HG03575 (cell line): Measurements from ENCODE around the gene SLC38A10.

Experiments
- ATAC-seq: cut with Tn5 transposase; IDR thresholded peaks from one replicate; pipeline ENCODE4 v1.9.1; 2021; ENCODE audit not compliant: unreplicated experiment, insufficient number of reproducible peaks, low FRiP score; ENCODE audit errors: extremely low read depth

SLC38A10 gene

DNA sequence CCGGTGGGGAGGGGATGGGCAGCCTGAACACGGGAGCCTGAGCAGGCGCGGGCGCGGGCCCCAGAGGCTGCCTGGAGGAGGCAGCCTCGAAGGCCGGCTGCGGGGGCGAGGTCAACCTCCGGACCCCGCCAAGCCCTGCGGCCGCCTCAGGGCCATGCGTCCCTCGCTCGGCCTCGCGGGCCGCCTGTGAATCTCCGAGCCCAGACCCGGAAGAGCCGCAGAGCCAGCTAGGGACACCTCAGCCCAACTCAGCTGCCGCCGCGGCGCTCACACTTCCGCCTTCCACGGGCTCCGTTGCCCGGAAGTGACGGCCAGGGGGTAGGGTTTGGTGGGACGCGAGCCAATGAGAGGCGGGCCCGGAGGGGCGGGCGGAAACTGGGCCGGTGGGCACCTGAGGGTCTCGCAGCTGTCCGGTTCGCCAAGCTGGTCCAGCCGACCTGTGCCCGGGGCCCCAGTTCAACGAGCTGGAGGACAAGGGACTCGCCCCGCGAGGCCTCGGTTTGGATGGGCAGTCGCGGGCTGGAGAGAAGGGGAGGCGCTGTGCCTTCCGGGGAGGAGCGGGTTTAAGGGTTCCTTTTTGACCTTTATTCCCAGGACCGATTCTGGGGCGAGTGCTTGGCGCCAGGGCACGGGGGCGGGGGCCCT is at the start of gene SLC38A10:
SLC38A10 (minus strand) TSS at position 277 of the 645 bp plus-strand sequence. CDS start 386 bp downstream, outside the sequence.
- no peak for ATAC-seq

DNA sequence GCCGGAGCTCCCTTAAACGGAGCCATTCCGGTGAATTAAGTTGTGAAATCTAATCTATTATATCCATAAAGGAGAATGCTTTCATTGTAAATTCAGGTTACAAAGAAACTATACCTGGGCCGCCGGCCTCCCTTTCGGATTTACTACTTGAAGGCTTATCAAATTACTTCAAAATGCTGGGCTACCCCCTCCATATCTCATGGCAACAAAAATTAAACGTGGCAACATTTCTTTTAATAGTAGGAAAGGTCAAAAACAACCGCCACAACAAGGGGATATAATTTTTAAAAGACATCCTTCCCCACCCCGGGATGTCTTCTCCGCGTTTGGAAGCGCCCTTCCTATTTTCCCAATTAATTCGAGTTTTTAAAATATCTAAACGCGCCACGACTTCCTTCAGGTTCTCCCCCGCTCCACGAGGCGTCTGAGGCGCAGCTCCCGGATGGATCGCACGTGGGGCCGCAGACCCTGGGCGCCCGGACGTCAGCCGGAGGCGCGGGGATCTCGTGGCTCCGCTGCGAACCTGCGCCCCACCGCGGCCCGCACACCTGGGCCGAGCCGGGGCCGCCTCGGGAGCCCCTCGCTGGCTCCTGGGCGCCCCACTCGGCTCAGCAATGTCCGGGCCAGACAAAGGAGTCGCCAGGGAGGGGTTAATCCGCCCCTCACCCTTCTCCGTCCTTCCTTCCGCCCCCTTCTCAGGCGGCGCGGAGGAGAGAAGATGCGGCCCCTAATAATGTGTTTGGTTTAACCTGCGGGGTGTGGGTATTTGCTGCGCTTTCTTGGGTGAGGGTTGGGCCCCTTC is 47.4 kb upstream of the SLC38A10 start:
- no peak for ATAC-seq

DNA sequence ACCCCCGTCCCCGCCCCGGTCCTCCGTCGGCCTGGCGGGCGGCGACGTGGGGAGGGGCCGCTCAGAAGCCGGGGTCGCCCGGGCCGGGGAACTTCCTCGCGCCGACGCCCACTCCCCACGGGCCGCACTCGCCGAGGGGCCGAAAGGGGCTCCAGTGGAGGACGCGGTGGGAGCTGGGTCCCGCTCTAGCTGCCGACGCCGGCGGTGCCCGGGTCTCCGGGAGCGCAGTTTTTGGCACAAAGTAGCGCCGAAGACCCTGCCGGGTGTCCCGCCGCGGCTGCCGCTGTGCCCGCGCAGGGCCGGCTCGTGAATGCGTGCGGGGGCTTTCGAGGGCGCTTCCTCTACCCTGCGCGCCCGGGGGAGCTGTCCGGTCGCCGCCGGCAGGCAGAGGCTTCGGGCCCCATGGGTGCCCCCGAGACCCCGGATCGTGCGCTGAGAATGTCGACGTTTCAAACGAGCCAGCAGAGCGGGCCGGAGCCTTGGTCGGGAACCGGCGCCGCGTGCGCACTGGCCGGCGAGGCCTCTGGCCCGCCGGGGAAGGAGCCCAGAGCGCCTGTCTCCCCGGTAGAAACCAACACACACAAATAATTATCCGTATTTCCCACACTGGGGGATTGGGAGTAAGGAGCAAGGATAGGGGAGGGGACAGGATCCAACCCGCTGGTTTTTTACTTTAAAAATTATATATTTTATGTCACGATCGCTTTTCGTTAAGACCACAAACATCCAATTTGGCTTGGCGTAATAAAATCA is 46.6 kb upstream of the SLC38A10 start:
- ATAC-seq: no peak

DNA sequence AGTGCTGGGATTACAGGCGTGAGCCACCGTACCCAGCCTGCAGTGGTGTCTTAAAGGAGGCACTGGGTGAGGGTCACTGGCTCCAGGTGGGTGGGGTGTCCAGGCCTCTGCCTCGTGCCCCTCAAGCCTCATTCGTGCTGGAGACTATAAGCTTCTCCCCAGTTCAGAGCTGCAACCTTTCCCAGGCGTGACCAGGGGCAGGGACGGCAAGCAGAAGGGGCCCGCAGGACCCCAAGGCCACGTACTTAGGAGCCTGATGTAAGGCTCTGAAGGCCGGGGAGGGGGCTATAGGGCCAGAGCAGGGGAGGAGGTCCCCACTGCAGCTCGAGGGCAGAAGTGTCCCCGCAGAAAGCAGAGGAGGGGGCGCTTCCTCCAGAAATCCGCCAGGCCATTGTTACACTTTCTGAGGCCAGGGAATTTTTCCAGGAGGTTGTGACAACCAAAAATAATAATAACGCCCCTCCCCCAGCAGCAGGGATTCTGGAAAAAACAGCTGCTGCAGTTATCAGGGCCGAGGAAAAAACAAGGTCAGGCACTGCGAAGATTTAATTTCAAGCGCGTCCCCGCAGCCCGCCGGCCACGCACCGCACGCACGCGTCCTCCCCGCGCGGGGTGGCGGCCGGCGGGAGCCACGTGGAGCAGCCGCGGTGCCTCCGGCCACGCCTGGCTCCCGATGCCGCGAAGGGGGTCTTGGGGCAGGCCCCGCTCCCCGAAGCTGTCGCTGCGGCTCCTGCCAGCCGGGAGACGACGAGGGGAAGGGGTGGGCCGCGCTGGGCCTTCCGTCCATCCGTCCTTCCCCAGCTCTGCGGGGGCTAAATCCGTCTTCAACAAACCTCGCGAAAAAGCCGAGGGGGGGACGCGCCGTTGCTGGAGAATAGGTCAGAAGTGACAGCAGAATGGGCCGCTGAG is 45.8 kb upstream of the SLC38A10 start:
- no peak for ATAC-seq

DNA sequence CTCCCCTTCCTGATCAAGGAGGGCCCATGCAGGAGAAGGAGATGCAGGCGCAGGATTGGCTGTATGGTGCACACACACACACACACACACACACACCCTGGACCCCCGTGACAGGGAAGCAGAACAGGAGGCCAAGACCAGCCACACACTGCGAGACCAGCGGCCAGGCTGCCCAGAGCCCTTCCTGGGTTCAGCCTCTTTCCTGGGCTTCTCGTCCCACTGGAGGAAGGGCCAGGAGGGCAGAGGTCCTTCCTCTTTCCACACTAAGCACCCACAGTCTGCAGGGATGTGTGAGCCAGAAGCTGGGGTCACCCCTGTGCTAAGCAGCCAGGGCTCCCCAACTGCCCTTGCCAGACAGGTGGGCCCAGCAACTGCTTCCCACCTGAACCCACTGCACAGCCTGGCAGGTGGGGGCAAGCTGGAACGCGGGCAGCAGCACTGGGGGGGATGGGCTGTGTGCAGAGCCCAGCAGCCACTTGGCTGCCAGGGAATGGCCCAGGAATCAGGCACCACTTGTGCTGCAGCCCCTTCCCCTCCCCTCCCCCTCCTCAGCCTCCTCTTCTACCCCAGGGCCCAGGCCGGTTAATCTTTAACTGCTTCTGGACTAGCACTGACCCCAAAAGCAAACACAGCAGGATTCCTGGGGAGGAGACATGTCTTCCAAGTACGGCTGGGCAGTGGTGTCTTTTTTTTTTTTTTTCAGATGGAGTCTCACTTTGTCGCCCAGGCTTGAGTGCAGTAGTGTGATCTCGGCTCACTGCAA is 44.6 kb upstream of the SLC38A10 start:
- no peak for ATAC-seq

DNA sequence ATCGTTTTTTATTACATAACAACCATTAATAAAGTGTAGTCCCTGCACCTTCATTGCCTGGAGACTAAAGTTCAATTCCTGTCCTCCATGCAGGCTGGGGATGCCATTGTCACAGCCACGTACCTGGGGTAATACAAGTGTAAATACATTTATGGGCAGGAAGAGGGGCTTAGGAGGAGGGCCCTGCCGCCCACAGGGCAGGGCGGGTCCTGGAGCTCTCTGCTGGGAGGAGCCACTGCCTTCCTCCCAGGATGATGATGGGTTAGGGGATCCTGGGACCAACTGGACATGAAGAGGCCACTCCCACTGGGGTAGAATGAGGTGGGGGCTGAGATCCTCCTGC is 44.1 kb upstream of the SLC38A10 start:
- ATAC-seq: no peak

DNA sequence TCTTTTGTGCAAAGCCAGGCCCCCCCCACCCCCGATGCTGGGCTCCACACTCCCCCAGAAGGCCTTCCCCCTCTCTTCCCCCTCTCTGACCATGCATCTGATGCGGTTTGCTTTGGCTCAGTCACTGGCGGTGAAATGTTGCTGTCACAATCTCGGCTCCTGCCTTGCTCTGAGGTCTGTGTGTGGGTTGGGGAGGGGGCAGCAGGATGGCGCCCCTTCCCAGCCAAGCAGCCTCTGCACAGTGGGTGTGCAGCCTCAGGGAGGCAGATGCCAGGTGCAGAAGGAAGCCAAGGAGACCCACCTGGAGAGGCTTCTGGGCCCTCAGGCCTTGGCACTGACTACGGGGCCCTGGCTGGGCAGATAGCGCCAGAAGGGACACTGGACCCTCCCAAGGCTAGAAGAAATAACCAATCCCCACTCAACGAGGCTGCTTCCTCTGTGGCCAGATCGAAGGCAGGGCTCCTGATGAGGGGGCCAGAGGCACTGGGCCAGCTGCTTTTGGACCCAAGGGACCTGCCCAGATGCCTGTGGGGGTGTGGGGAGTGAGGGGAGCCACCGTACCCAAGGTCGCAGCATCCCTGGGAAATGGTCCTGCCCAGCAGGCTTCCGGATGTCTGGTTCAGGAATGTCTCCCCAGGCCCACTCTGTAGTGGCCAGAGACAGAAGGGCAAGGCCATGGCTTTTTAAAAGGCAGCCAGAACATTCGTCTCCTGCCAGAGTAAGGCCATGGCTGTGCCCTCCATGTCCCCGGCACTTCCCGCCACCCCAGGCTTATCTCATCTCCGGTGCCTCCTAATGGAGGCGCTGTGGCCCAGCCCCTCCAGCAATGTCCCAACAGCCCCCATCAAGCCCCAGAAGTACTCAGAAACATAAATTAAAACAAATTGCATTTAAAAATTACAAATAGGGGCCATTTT is 43.4 kb upstream of the SLC38A10 start:
- ATAC-seq: no peak

DNA sequence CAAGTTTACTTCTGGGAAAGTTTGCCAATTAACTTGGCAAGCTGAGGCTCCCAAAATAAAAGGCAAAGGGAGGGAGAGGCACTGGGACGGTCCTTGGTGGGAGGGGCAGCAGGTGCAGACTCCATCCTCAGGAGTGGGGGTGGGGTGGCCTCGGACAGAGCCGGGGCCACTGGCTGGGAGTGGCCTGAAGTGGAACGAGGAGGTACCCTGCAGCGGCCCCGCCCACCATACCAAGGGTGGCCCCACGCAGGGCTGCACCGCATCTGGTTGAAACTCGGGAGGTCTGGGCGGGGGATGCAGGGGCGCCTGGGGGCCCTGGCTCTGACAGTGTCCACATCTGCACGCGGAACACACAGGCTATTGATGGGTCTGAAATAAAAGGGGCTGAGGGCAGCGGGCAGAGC is 42.4 kb upstream of the SLC38A10 start:
- ATAC-seq: no peak

DNA sequence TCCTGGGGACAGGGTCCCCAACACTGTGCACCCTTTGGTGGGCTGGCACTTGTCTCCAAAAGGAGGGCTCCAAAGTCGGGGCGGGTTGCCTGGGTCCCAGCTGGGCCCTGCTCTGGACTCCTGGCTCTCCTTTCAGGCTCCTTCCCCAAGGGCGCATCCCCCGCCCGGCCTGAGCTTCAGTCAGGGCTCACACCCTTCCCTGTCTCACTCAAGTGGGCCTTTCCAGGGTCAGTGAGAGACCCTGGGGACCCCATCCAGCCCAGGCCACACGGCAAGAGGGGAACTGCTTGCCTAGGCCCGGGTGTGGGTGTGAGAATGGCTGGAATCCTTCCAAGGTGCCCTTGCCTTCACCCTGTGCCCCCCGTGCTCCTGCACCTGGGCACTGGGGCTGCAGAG is 41.8 kb upstream of the SLC38A10 start:
- ATAC-seq: no peak

DNA sequence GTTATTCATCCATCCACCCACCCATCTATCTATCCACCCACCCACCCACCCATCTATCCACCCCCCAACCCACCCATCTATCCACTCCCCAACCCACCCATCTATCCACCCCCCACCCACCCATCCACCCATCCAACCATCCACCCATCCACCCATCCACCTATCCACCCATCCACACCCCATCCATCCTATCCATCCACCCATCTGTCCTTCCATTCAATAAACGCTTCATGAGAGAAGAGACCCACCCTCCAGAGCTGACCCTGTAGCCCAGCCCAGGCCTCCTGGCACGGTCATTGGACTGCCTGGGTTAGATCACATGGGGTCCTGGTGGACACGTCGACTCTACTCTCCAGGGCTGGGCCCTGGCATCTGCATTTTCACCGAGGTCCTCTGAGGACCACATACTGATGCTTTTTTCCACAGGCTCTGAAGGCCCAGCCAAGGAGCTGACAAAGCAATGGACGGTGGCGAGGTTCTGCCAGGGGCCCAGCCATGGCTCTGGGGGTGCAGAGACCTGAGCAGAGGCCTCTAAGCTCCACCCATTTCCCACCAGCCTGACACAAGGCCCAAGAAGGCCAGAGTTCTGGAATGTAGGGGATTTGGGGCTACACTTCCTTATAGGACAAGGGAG is 41.3 kb upstream of the SLC38A10 start:
- no peak for ATAC-seq

DNA sequence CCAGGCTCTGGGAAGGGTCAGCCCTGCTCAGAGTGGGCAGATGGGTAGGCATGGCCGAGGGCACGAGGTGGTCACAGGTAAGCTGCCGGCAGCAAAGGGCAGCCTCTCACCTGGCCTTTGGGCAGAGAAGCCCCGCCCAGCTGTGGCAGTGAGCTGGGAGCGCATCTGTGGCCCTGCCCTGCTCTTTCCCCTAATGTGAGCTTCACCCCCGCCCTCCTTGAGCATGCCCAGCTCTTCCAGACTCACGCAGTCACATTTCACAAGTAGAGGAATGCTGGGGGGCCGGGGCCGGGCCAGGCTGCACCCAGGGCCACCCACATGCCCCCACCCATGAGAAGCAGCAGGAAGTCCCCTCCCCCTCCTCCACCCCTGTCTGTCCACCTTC is 40.7 kb upstream of the SLC38A10 start:
- no peak for ATAC-seq

DNA sequence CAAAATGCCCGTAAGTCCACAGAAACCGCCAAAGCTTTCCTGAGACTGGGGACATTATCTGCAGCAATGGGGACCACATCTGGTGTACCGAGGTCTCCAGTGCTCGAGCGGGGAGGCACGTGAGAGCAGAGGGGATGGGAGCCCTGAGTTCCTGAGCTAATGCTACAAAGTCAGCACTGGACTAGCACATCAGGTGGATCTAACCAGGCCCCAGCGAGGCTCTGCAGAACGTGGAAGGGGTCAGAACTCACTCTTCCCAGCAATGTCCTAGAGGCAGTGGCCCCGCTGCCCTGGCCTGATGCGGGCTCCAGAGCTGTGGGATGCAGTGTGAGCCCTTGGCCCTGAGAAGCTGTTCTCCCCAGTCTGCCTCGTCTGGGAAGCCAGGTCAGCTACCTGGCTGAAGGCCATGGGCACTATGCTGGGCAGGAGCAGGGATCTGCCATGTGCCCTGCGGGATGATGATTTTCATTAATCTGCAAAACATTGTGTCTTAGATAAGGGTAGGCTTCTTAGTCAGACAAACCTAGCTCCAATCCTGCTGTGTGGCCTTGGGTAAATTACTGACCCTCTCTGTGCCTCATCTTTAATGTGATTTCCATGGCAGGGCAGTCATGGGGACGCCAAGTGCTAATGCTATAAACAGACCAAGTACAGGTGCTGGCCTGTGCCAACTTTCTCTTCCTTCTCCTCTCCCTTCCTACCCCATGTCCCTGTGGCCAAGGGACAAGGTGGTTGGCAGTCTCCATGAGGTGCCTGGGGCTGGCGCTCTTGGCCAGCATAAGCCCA is 40.1 kb upstream of the SLC38A10 start:
- ATAC-seq: no peak

DNA sequence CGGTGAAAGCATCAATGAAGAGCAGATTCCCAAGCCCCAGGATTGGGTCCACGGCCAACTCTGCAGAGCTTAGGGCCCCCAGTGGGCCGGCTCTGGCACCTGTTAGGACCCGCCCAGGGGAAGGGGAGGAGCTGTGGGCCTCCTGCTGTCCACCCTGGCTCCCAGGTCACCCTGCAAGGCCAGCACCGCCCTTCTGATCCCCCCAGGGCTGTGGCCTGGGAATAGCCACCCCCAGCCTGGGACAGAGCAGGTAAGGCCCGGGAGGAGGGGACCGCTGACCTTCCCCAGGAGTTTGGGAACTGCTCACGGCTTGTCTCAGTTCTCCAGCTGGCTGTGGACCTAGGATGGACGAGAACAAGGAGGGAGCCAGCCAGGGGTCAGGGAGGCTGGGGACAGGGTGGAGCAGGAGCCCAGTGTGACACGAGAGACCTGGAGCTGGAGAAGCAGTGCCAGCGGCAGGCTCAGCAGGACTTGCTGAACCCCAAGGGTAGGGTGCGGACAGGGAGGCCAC is 39.3 kb upstream of the SLC38A10 start:
- ATAC-seq: no peak

DNA sequence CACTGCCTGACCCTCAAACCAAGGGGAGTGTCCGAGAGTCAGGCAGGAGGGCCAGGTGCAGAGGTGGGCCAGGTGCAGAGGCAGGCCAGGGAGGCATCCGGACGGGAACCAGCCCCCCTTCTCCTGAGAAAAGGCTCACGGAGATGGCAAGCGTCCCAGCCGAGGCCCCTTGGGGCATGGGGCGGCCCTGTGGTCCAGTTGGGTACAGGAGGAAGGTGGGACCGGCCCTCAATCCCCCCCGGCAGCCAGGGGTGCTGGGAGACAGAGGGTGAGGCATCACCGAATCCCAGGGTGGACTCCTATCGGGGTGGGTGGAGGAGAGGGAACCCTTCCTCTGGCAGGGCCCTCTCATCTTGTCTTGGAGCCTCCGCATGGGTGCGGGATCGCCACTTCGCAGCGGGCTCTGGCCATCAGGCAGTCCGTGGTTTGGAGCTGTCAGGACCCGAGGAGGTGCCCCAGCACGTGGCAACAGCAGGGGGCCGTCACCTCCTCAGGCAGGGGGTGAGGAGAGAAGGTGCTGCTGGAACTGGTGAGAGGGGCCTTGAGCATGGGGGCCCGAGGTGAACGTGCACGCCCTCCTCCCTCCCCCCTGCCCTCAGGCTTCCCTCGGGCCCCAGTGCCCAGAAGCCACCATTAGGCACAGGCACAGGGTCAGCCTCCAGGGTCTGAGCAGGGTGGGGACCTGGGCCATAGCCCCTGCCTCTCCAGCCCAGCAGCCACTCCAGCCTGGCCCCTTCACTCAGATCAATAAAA is 38.7 kb upstream of the SLC38A10 start:
- ATAC-seq: no peak

DNA sequence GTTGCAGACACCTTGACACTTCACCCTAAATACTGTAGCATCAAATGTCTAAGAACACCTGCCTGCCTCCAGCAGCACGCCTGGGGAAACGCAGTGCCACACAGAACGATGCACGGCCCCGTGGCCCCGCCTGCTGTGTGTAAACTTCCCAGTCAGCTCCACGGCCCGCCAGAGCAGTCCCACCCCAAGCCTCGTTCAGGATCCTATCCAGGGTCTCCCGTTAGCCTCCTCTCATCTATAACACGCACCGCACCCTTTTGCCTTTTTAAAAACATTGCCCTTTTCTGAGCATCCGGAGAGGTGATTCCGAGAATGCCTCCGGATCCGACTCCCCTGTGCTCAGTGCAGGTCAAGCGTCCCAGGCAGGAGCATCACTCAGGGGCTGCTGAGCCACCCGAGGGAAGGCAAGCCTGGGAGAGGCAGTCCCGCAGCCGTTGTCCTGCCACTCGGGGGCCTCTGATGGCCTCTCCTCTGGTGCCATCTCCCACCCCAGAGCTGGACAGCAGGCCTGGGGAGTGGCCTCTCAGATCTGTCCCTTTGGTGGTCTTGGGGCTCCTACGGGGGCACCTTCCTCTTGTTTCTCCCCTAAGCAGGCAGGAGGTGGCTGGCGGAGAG is 37.9 kb upstream of the SLC38A10 start:
- ATAC-seq: no peak
